HG02943 (cell line): ENCODE data around the gene C1QTNF5.
A peak's percentile ranks its signal among the peaks of the same experiment; 100 is the strongest.

Experiments used
- ATAC-seq: cut with Tn5 transposase; IDR thresholded peaks from one replicate; pipeline ENCODE4 v1.9.1; 2021; ENCODE audit warnings: mild to moderate bottlenecking, low read depth, moderate library complexity; ENCODE audit not compliant: unreplicated experiment

Gene C1QTNF5

DNA sequence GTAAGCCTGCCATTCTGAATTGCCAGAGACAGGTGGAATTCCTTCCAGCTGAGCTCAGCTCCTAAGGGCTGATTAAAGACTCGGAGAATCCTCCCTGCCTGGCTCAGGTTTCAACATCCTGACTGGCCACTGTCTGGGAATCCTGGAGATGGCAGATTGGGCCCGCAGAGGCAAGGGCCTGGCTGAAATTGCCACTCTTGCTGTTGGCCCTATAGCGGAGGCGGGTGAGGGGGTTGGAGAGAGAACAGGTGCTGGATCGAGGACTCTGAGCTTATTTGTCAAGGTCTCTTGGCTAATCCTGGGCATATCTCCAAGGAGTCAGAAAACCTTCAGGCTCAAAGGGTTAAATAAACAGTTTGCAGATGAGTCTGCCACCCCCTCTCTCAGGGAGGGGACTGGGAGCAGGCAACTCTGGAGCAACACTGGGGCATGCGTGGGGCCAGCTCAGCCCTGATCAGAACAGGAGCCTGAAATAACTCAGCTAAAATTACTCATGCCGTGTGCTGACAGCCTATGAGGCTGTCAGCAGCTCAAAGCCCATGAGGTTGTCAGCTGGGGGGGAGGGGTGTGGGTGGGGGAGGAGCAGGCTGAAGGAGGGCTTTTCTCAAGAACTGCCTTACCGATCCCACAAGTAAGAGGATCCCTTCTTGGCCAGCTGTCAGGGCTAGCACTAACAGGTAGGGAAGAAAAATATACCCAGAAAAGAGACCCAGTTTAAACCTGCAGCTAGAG, 20.5 kb upstream of the C1QTNF5 start:
- ATAC-seq: no peak

- ATAC-seq: no peak
Measured at GRCh38 chr11:119359365-119360214, 18.9 kb upstream of the C1QTNF5 start.

- ATAC-seq: no peak
Measured at GRCh38 chr11:119357074-119357473, 16.4 kb upstream of the C1QTNF5 start.

- peak; percentile 60 for ATAC-seq
Measured at GRCh38 chr11:119356349-119357031, 15.8 kb upstream of the C1QTNF5 start.

DNA sequence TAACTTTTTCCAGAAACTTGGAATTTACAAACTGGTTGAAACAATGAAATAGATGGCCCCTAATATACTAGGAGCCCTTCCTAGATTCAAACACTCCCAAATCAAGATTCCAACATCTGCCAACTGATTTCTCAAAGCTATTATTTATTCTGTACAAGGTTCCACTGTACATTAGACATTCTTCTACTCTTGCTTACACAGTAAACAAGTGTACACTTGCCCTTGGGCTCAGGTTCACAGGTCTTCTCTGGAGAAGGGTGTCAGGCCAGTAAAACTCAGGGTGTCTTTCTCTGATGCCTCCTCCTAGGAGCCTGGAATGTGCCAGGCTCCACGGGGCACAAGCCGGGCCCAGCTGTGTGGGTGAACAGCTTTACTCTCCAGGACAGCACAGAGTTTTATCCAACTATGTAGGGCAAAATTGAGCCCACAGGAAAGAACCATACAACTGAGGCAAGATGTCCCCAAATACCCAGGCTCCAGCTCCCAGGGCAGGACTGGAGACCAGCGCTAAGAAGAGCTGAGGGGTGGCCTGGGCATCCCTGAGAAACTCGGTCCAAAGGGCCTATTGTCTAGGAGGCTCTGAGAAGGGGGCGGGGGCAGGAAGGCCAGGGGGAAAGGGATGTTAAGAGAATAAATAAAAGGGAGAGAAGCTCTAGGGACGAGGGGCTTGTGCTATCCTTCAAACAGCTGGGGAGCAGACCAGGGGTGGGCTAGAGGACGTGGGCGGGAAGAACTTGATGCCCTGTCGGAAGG, 14.6 kb upstream of the C1QTNF5 start:
- ATAC-seq: no peak

- no peak for ATAC-seq
Measured at GRCh38 chr11:119352857-119353260, 12.2 kb upstream of the C1QTNF5 start.

DNA sequence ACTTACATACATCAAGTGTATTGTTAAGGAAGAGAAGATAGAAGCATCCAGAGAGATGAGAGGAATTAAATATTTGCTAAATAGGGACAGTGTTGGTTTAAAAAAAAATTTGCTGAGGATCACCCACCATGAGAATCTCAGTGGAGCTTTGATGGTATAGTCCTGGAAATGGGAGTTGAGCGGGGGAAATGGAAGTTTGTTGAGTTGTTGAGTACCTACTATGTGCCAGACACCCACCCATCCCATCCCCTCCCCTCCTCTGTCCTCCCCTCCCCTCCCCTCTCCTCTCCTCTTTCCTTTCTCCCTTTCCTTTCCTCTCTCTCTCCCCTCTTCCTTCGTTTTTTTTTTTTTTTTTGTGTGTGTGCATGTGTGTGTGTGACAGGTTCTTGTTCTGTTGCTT, 10.5 kb upstream of the C1QTNF5 start:
- ATAC-seq: no peak

DNA sequence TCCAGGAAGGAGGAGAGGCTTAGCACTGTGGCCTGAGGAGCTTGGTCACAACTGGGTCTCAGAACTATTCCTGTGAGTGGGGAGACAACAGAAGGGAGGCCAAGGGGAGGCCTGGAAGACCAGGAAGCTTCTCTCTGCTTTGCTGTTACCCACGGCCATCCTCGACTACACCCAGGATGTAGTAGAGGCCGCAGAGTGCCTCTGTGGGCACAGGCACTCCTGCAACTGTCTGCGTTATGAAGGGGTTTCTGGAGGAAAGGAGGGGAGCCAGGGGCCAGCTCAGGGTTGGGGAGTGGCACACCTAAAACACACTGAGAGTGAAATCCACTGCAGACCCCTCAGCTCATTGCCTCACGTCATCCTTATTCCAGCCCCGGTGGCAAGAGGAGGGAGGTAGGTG, 9.6 kb upstream of the C1QTNF5 start:
- ATAC-seq: no peak

DNA sequence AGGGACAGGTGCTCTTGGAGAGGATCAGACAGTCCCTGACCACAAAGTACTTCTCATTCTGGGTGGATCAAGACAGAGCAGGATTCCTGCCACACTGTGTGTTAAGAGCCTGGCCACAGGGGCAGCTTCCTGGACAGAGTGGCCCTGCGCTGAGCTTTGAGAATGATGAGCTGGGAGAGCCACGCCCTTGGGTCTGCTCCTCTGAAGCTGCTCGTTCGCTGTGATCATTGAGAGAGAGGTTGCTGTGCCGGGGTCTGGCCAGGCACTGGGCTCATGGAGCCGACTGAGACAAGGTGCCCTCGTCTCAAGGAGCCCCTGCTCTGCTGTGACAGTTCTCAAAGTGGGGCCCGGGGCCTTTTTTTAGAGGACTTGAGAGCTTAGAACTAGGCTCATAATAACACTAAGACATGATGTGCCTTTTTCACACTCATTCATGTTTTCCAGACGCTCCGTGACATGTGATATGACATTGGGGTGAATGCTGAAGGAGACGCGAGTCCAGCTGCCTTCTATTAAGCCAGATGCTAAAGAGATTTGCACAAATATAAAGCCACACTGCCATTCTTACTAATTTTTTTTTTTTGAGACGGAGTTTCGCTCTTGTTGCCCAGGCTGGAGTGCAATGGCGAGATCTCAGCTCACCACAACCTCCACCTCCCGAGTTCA, 7.4 kb upstream of the C1QTNF5 start:
- no peak for ATAC-seq

DNA sequence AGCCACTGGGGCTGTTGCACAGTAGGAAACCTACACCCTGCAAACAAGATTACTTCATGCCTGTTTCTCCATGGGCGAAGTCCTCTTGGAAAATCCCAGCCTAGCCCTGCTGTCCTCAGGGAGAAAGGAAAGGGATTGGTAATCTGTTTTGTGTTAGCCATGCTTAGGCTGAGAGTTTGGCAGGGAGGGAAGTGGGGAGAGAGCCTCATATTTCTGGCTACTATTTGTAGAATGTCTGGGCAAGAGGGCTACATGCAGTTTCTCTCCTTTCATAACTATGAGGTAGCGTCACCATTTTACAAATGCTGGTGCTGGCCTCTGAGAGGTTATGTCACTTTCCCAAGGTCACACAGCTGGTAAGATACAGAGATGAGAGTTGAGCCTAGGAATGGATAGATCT, 6.6 kb upstream of the C1QTNF5 start:
- ATAC-seq: no peak

DNA sequence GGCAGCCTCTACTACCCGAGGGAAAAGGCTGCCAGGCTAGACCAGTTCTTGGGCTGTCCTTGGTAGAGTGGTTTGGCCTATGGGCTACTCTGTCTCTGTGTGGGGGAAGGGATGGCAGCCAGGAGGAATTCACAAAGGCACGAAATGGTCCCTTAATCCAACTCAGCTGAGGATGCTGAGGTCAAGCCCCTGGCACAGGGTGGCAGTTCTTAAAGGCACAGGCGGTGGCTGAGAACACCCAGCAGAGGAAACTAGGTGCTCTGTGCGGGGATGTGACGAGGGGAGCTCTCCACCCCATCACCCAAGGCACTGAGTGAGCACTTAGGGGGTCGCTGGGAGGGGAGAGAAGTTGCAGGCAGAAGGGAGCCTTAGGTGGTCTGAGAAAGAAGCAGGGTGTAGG, 5.9 kb upstream of the C1QTNF5 start, which contains the start of gene MFRP:
MFRP (minus strand) TSS at position 101 of the 400 bp plus-strand sequence. CDS start 192 bp downstream, outside the sequence.
- no peak for ATAC-seq

- ATAC-seq: no peak
Measured at GRCh38 chr11:119345685-119346084, 5.0 kb upstream of the C1QTNF5 start.

DNA sequence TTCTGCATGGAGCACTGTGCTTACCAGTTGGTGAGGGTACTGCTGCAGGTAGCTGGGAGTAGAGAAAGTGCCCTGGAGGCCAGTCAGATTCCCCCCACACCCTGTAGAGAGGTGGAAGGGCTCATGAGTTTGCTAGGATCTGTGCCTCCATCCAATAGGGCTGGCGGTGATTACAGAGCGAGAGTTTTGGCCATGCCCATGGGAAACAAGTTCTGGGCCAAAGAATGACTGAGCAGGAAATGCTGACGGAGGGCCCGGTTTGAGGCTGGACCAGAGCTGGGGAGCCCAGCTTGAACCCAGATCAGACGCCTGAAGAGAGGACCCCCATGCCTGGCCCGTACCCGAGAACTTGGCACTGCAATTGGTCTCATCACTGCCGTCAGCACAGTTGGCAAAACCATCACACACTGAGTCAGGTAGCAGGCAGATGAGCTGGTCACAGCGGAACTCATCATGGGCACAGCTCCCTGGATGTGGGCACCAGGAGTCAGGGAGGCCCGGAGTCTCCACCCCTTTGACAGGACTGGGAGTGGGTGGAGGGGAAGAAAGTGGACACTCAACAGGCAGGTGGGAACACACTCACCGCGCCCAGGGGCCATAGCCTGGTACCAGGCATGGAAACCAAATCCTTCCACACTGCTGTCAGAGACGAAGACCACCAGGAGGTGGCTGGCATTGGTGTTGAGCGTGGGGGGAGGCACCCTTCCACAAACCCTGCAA, 3.8 kb upstream of the C1QTNF5 start:
- no peak for ATAC-seq

DNA sequence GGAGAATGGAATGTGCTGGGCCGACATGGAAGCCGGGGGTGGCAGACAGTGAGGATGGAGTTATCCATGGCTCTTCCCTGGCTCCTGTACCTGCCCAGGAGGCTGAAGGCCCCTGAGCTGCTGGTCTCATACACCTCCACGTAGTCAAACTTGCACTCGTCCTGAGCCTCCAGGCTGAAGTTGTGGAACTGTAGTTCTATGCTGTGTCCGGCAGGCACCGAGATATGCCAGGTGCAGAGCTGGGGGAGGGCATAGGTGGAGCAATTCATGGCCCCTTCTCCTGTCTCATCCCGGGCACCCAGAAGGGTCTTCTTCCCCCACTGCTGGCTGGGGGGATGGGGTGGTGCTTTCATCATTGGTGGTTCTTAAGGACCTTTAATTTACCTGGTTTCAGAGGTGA, 3.0 kb upstream of the C1QTNF5 start:
- ATAC-seq: no peak

DNA sequence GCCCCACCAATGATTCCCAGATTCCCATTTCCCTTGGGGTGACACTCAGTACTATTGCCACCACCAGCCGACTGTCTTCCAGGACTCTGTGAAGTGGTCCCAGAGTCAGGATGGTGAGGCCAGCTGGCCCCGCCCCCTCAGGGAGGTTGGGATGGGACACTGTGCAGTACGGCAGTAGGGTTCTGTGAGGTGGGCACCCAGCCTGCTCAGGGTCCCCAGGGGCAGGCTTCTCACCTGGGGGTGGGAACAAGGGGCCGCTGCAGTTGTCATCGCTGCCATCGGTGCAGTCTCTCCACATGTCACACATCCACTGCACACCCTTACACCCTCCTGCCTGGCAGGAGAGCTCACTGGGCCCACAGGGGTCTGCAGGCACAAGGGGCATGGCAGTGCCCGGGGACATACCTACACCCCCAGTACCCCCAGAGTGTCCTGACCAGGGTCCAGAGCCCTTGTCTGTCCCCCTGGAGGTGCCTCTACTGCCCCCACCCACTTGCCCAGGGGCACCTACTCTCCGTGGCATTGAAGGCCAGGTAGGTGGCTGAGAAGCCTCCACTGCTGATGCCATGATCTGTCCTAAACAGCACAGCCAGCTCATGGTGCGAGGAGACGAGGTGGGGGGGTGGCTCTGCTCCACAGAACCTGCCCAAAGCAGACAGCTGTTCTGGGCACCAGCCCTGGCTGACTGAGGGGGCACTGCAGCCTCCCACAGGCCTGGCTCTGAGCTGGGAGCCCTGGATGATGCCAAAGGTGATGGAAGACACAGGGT, 1.9 kb upstream of the C1QTNF5 start:
- ATAC-seq: no peak

DNA sequence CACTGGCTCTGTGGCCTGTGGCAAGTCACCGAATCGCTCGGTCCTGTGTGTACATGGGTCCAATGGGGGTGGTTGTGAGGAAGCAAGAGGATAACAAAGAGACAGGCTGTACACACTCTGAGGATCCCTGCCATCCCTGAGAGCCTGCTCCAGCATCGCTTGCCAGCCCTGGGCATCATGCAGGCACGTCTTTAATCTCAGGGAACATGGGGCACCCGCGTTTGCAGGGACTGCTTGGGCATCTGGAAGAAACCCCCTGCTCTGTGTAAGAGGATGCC, 1.3 kb upstream of the C1QTNF5 start:
- ATAC-seq: no peak

GRCh38 chr11:119341222-119342022, 739 bp upstream of the C1QTNF5 start:
- ATAC-seq: no peak
